ENCODE results near the gene SPEM3.

Gene SPEM3

GRCh38 chr17:7413346-7413985 lies 15.2 kb upstream of the SPEM3 start:
- Histone ChIP-seq H3K27ac (ENCODE audit: low read depth, low read length) (no peak overlapping the region), H3K9ac (ENCODE audit: low read depth, low read length) (no peak overlapping the region), H3K36me3 (ENCODE audit: insufficient read depth, low read length) (peaks cover 46% of the 10 kb centered on the region), H3K4me1 (ENCODE audit: insufficient read depth, low read length) (peaks cover 6% of the 10 kb centered on the region; the same call in 1 of the 2 replicates), H3K27me3 (ENCODE audit: insufficient read depth, low read length) (no peaks in the 10 kb centered on the region), H3K9me3 (ENCODE audit: insufficient read depth, low read depth, low read length) (no peaks in the 10 kb centered on the region), H3K4me3 (ENCODE audit: low read length) (no peak overlapping the region)
- 91% methylated on average over 6 of the region's 6 CpGs for WGBS

- H3K27ac ChIP-seq (ENCODE audit: low read depth, low read length) = no peak overlapping the region
- H3K36me3 ChIP-seq (ENCODE audit: insufficient read depth, low read length) = peaks cover 33% of the 10 kb centered on the region
- H3K27me3 ChIP-seq (ENCODE audit: insufficient read depth, low read length) = no peaks in the 10 kb centered on the region
- no peaks in the 10 kb centered on the region for H3K9me3 ChIP-seq (ENCODE audit: insufficient read depth, low read depth, low read length)
- H3K4me3 ChIP-seq (ENCODE audit: low read length) = no peak overlapping the region
- H3K4me1 ChIP-seq (ENCODE audit: insufficient read depth, low read length) = peaks cover 6% of the 10 kb centered on the region; the same call in 1 of the 2 replicates
- H3K9ac ChIP-seq (ENCODE audit: low read depth, low read length) = no peak overlapping the region
- WGBS = 88% methylated on average over 14 of the region's 14 CpGs
Measured at GRCh38 chr17:7414837-7415236, 13.8 kb upstream of the SPEM3 start.

GRCh38 chr17:7415784-7416183 lies 12.9 kb upstream of the SPEM3 start:
- no peak overlapping the region for H3K9ac ChIP-seq (ENCODE audit: low read depth, low read length)
- H3K4me3 ChIP-seq (ENCODE audit: low read length) = no peak overlapping the region
- H3K9me3 ChIP-seq (ENCODE audit: insufficient read depth, low read depth, low read length) = no peaks in the 10 kb centered on the region
- peaks cover 6% of the 10 kb centered on the region; the same call in 1 of the 2 replicates for H3K4me1 ChIP-seq (ENCODE audit: insufficient read depth, low read length)
- peaks cover 23% of the 10 kb centered on the region for H3K36me3 ChIP-seq (ENCODE audit: insufficient read depth, low read length)
- H3K27me3 ChIP-seq (ENCODE audit: insufficient read depth, low read length) = no peaks in the 10 kb centered on the region
- WGBS = 94% methylated on average over 23 of the region's 23 CpGs
- no peak overlapping the region for H3K27ac ChIP-seq (ENCODE audit: low read depth, low read length)

- H3K27ac ChIP-seq (ENCODE audit: low read depth, low read length) = no peak overlapping the region
- H3K36me3 ChIP-seq (ENCODE audit: insufficient read depth, low read length) = peaks cover 22% of the 10 kb centered on the region
- H3K4me3 ChIP-seq (ENCODE audit: low read length) = no peak overlapping the region
- H3K27me3 ChIP-seq (ENCODE audit: insufficient read depth, low read length) = no peaks in the 10 kb centered on the region
- no peak overlapping the region for H3K9ac ChIP-seq (ENCODE audit: low read depth, low read length)
- no peaks in the 10 kb centered on the region for H3K9me3 ChIP-seq (ENCODE audit: insufficient read depth, low read depth, low read length)
- 89% methylated on average over 5 of the region's 6 CpGs for WGBS
- peaks cover 6% of the 10 kb centered on the region; the same call in 1 of the 2 replicates for H3K4me1 ChIP-seq (ENCODE audit: insufficient read depth, low read length)
Measured at GRCh38 chr17:7416323-7416722, 12.3 kb upstream of the SPEM3 start.

- Histone ChIP-seq H3K27me3 (ENCODE audit: insufficient read depth, low read length) (no peaks in the 10 kb centered on the region), H3K9me3 (ENCODE audit: insufficient read depth, low read depth, low read length) (no peaks in the 10 kb centered on the region), H3K4me1 (ENCODE audit: insufficient read depth, low read length) (peaks cover 5% of the 10 kb centered on the region; the same call in 1 of the 2 replicates), H3K9ac (ENCODE audit: low read depth, low read length) (no peak overlapping the region), H3K4me3 (ENCODE audit: low read length) (no peak overlapping the region), H3K27ac (ENCODE audit: low read depth, low read length) (no peak overlapping the region), H3K36me3 (ENCODE audit: insufficient read depth, low read length) (peaks cover 22% of the 10 kb centered on the region)
- 93% methylated on average over 54 of the region's 54 CpGs for WGBS
Measured at GRCh38 chr17:7417056-7417655, 11.5 kb upstream of the SPEM3 start.

GRCh38 chr17:7418472-7419152 lies 10.0 kb upstream of the SPEM3 start:
- WGBS = 72% methylated on average over 18 of the region's 18 CpGs
- no peak overlapping the region for H3K9ac ChIP-seq (ENCODE audit: low read depth, low read length)
- H3K36me3 ChIP-seq (ENCODE audit: insufficient read depth, low read length) = peaks cover 22% of the 10 kb centered on the region
- H3K4me1 ChIP-seq (ENCODE audit: insufficient read depth, low read length) = no peaks in the 10 kb centered on the region; the same call in 1 of the 2 replicates
- no peak overlapping the region for H3K4me3 ChIP-seq (ENCODE audit: low read length)
- H3K27ac ChIP-seq (ENCODE audit: low read depth, low read length) = no peak overlapping the region; the same call in 1 of the 2 replicates
- no peaks in the 10 kb centered on the region for H3K27me3 ChIP-seq (ENCODE audit: insufficient read depth, low read length)
- H3K9me3 ChIP-seq (ENCODE audit: insufficient read depth, low read depth, low read length) = no peaks in the 10 kb centered on the region

GRCh38 chr17:7419819-7420610 lies 8.6 kb upstream of the SPEM3 start, which contains the start of gene SPEM1:
TSS of gene SPEM1 (plus strand) at chr17:7420324. CDS start at chr17:7420385, 61 bp downstream.
- no peaks in the 10 kb centered on the region for H3K9me3 ChIP-seq (ENCODE audit: insufficient read depth, low read depth, low read length)
- 85% methylated on average over 17 of the region's 17 CpGs for WGBS
- H3K9ac ChIP-seq (ENCODE audit: low read depth, low read length) = no peak within 1 kb of the TSS

GRCh38 chr17:7421186-7421585 lies 7.5 kb upstream of the SPEM3 start:
- H3K27ac ChIP-seq (ENCODE audit: low read depth, low read length) = no peak overlapping the region
- peaks cover 8% of the 10 kb centered on the region for H3K36me3 ChIP-seq (ENCODE audit: insufficient read depth, low read length)
- H3K27me3 ChIP-seq (ENCODE audit: insufficient read depth, low read length) = no peaks in the 10 kb centered on the region
- H3K4me1 ChIP-seq (ENCODE audit: insufficient read depth, low read length) = no peaks in the 10 kb centered on the region; the same call in 1 of the 2 replicates
- 93% methylated on average over 16 of the region's 16 CpGs for WGBS
- no peak overlapping the region for H3K9ac ChIP-seq (ENCODE audit: low read depth, low read length)
- no peak overlapping the region for H3K4me3 ChIP-seq (ENCODE audit: low read length)
- H3K9me3 ChIP-seq (ENCODE audit: insufficient read depth, low read depth, low read length) = no peaks in the 10 kb centered on the region

More at GRCh38 chr17:7419819-7420610, 8.6 kb upstream of the SPEM3 start, which contains the start of gene SPEM1:
- no peak within 1 kb of the TSS for H3K4me3 ChIP-seq (ENCODE audit: low read length)
- no peak within 1 kb of the TSS for H3K27ac ChIP-seq (ENCODE audit: low read depth, low read length)
- H3K4me1 ChIP-seq (ENCODE audit: insufficient read depth, low read length) = no peaks in the 10 kb centered on the region; the same call in 1 of the 2 replicates
- no peaks in the 10 kb centered on the region for H3K27me3 ChIP-seq (ENCODE audit: insufficient read depth, low read length)
- peaks cover 17% of the 10 kb centered on the region for H3K36me3 ChIP-seq (ENCODE audit: insufficient read depth, low read length)

- no peak overlapping the region for H3K27ac ChIP-seq (ENCODE audit: low read depth, low read length)
- H3K4me3 ChIP-seq (ENCODE audit: low read length) = no peak overlapping the region
- WGBS = 95% methylated on average over 4 of the region's 4 CpGs
- no peaks in the 10 kb centered on the region for H3K9me3 ChIP-seq (ENCODE audit: insufficient read depth, low read depth, low read length)
- H3K36me3 ChIP-seq (ENCODE audit: insufficient read depth, low read length) = no peaks in the 10 kb centered on the region
- no peak overlapping the region for H3K9ac ChIP-seq (ENCODE audit: low read depth, low read length)
- no peaks in the 10 kb centered on the region for H3K27me3 ChIP-seq (ENCODE audit: insufficient read depth, low read length)
- H3K4me1 ChIP-seq (ENCODE audit: insufficient read depth, low read length) = no peaks in the 10 kb centered on the region; the same call in 1 of the 2 replicates
Measured at GRCh38 chr17:7423679-7424078, 5.0 kb upstream of the SPEM3 start.

- Histone ChIP-seq H3K4me1 (ENCODE audit: insufficient read depth, low read length) (no peaks in the 10 kb centered on the region), H3K4me3 (ENCODE audit: low read length) (no peak within 1 kb of the TSS), H3K27me3 (ENCODE audit: insufficient read depth, low read length) (no peaks in the 10 kb centered on the region)
Measured at GRCh38 chr17:7425316-7425715, 3.3 kb upstream of the SPEM3 start, which contains the start of gene SPEM2. TSS of gene SPEM2 (plus strand) at chr17:7425616. CDS start at chr17:7425689, 73 bp downstream.

More at GRCh38 chr17:7425316-7425715, 3.3 kb upstream of the SPEM3 start, which contains the start of gene SPEM2:
- H3K36me3 ChIP-seq (ENCODE audit: insufficient read depth, low read length) = no peaks in the 10 kb centered on the region
- no peak within 1 kb of the TSS for H3K9ac ChIP-seq (ENCODE audit: low read depth, low read length)
- 92% methylated on average over 7 of the region's 7 CpGs for WGBS
- H3K9me3 ChIP-seq (ENCODE audit: insufficient read depth, low read depth, low read length) = no peaks in the 10 kb centered on the region
- H3K27ac ChIP-seq (ENCODE audit: low read depth, low read length) = no peak within 1 kb of the TSS

All from HUES64 (cell line).